IMR-90 (cell line): ENCODE data around the gene FRG1.
"Not testable (repeated sequence)": the region's sequence is repeated elsewhere in the genome, so short reads cannot be mapped to it uniquely, and the experiment has no call there.

Experiments used
- BHLHE40 ChIP-seq: fragments of 150-350 bp; IDR thresholded peaks from 2 replicates; pipeline ENCODE4 v1.6.1; 2016; ENCODE audit warnings: mild to moderate bottlenecking, low read depth, low read length
- CEBPB ChIP-seq: IDR thresholded peaks from 2 replicates; pipeline ENCODE4 v1.6.1; 2012; ENCODE audit warnings: low read depth, low read length, improper control_type of control experiment
- CHD1 ChIP-seq: IDR thresholded peaks from 2 replicates; pipeline ENCODE4 v1.6.1; 2012; ENCODE audit warnings: low read depth, low read length, improper control_type of control experiment
- MAFK ChIP-seq: IDR thresholded peaks from 2 replicates; pipeline ENCODE4 v1.6.1; 2012; ENCODE audit warnings: low read depth, low read length, improper control_type of control experiment
- MAZ ChIP-seq: IDR thresholded peaks from 2 replicates; pipeline ENCODE4 v1.6.1; 2012; ENCODE audit warnings: low read depth, mild to moderate bottlenecking, low read length, improper control_type of control experiment, moderate library complexity, borderline replicate concordance
- MXI1 ChIP-seq: IDR thresholded peaks from 2 replicates; pipeline ENCODE4 v1.6.1; 2012; ENCODE audit warnings: low read depth, mild to moderate bottlenecking, low read length, moderate library complexity, borderline replicate concordance
- NFE2L2 ChIP-seq: fragments of 150-350 bp; IDR thresholded peaks from 2 replicates; pipeline ENCODE4 v1.6.1; 2016; ENCODE audit warnings: low read depth, mild to moderate bottlenecking, low read length
- POLR2A ChIP-seq: IDR thresholded peaks from 2 replicates; pipeline ENCODE4 v1.6.1; 2012; ENCODE audit warnings: mild to moderate bottlenecking, low read depth, low read length
- RAD21 ChIP-seq: IDR thresholded peaks from 2 replicates; pipeline ENCODE4 v1.6.1; 2012; ENCODE audit warnings: low read length, improper control_type of control experiment
- RFX5 ChIP-seq: IDR thresholded peaks from 2 replicates; pipeline ENCODE4 v1.8.0; 2012; ENCODE audit warnings: low read depth, mild to moderate bottlenecking, low read length, moderate library complexity
- SMC3 ChIP-seq: fragments of 150-350 bp; IDR thresholded peaks from 2 replicates; pipeline ENCODE4 v1.6.1; 2016; ENCODE audit warnings: low read depth, mild to moderate bottlenecking, antibody characterized with exemption, low read length, moderate library complexity
- TF ChIP-seq, protein P1 (sequence below): conservative IDR thresholded peaks from 2 replicates; pipeline ENCODE4 v1.5.1; 2012; ENCODE audit warnings: mild to moderate bottlenecking, low read depth, low read length, improper control_type of control experiment
- TF ChIP-seq, protein P2 (sequence below): fragments of 150-350 bp; IDR thresholded peaks from 2 replicates; pipeline ENCODE4 v1.6.1; 2016; ENCODE audit warnings: low read depth, mild to moderate bottlenecking, low read length, moderate library complexity, borderline replicate concordance
- TF ChIP-seq, protein P3 (sequence below): fragments of 150-350 bp; IDR thresholded peaks from 2 replicates; pipeline ENCODE4 v1.6.1; 2017; ENCODE audit warnings: mild to moderate bottlenecking, antibody characterized with exemption, low read length, low read depth

DNA sequence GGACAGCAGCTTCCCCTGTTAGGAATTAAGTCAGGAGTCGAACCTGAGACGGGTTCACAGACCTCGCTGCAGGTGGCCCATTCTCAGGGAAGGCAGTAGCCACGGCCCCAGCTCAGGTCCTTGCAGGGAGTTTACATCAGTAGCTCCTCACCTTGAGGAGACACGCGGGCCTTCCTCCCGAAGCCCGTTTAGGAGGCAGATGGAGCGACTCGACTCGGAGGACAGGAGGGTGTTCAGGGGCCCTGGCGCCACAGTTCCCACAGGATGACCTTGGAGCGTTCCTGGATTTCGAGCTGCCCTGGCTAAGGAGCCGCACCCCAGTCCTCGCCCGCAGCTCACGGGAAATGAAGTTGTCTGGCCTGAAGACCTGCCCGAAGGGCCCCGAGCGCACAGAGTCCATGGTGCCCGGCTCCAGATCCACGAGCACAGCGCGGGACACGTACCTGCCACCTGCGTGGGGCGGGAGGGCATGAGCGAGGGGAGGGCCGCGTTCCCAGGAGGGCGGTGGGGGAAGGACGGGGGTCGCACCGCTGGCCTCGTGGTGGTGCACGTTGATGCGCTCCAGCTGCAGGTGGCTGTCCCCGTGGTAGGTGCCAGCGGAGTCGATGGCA lies 43.3 kb downstream of the FRG1 start:
- TF ChIP-seq, protein P1, sequence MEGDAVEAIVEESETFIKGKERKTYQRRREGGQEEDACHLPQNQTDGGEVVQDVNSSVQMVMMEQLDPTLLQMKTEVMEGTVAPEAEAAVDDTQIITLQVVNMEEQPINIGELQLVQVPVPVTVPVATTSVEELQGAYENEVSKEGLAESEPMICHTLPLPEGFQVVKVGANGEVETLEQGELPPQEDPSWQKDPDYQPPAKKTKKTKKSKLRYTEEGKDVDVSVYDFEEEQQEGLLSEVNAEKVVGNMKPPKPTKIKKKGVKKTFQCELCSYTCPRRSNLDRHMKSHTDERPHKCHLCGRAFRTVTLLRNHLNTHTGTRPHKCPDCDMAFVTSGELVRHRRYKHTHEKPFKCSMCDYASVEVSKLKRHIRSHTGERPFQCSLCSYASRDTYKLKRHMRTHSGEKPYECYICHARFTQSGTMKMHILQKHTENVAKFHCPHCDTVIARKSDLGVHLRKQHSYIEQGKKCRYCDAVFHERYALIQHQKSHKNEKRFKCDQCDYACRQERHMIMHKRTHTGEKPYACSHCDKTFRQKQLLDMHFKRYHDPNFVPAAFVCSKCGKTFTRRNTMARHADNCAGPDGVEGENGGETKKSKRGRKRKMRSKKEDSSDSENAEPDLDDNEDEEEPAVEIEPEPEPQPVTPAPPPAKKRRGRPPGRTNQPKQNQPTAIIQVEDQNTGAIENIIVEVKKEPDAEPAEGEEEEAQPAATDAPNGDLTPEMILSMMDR: not testable (repeated sequence)
- TF ChIP-seq CEBPB, POLR2A, RAD21, BHLHE40, MXI1, SMC3, CHD1, RFX5, MAZ, MAFK, NFE2L2: not testable (repeated sequence)
- TF ChIP-seq, protein P2, sequence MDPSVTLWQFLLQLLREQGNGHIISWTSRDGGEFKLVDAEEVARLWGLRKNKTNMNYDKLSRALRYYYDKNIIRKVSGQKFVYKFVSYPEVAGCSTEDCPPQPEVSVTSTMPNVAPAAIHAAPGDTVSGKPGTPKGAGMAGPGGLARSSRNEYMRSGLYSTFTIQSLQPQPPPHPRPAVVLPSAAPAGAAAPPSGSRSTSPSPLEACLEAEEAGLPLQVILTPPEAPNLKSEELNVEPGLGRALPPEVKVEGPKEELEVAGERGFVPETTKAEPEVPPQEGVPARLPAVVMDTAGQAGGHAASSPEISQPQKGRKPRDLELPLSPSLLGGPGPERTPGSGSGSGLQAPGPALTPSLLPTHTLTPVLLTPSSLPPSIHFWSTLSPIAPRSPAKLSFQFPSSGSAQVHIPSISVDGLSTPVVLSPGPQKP: not testable (repeated sequence)
- TF ChIP-seq, protein P3, sequence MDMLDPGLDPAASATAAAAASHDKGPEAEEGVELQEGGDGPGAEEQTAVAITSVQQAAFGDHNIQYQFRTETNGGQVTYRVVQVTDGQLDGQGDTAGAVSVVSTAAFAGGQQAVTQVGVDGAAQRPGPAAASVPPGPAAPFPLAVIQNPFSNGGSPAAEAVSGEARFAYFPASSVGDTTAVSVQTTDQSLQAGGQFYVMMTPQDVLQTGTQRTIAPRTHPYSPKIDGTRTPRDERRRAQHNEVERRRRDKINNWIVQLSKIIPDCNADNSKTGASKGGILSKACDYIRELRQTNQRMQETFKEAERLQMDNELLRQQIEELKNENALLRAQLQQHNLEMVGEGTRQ: not testable (repeated sequence)
